Measurements from ENCODE around the gene CD44. TPM values are rescaled to one million over a fixed set of nuclear protein-coding genes. Genes with fewer than 3 reads are reported as not detected.
A peak's percentile ranks its signal among the peaks of the same experiment; 100 is the strongest.

CD44 gene
- total RNA-seq, 1 experiment from 2014 or later = 61.4 TPM

GRCh38 chr11:35150454-35150853, 11.5 kb downstream of the CD44 start:
- POLR2A ChIA-PET = no interaction called here
- no peak for DNase-seq
- Mint-ChIP-seq H3K36me3 (ENCODE audit: insufficient read depth, unreplicated experiment) (no peaks in the 10 kb centered on the region), H3K4me3 (ENCODE audit: unreplicated experiment) (no peak overlapping the region), H3K27me3 (ENCODE audit: insufficient read depth, unreplicated experiment) (no peaks in the 10 kb centered on the region), H3K4me1 (ENCODE audit: low read depth, unreplicated experiment) (peaks cover 30% of the 10 kb centered on the region), H3K27ac (ENCODE audit: unreplicated experiment) (peak overlapping the region; percentile 80), H3K9me3 (ENCODE audit: unreplicated experiment) (no peaks in the 10 kb centered on the region)
- CTCF ChIA-PET = no interaction called here
- Histone ChIP-seq H3K9me3 (no peaks in the 10 kb centered on the region), H3K27me3 (replicated peaks; ENCODE audit: control insufficient read depth, insufficient read depth, low read length) (no peaks in the 10 kb centered on the region), H3K4me1 (peaks cover 35% of the 10 kb centered on the region), H3K4me3 (ENCODE audit: low read depth, low read length) (no peak overlapping the region), H3K36me3 (ENCODE audit: control insufficient read depth, insufficient read depth, low read length) (no peaks in the 10 kb centered on the region)
- no TSS peak for BruUV-seq (replicated peaks)
- no peak for TF ChIP-seq CTCF (IDR thresholded peaks at IDR 0.05; ENCODE audit: insufficient read depth in 1 of 2, low read depth in 1 of 2, low read length in 1 of 2, severe bottlenecking in 1 of 2, unreplicated experiment in 1 of 2)
- intact Hi-C loops (cut with micrococcal nuclease; ENCODE audit: unreplicated experiment) = loop anchor here (5.0 kb wide), 3 partner anchors 42 to 252 kb away; no protein-coding TSS in a partner anchor

- no peaks in the 10 kb centered on the region for H3K27me3 Mint-ChIP-seq (ENCODE audit: insufficient read depth, unreplicated experiment)
- DNase-seq = no peak
- no peak overlapping the region for H3K4me3 Mint-ChIP-seq (ENCODE audit: unreplicated experiment)
- intact Hi-C loops (cut with micrococcal nuclease; ENCODE audit: unreplicated experiment) = loop anchor here (5.0 kb wide), 3 partner anchors 41 to 251 kb away; no protein-coding TSS in a partner anchor
- H3K27ac Mint-ChIP-seq (ENCODE audit: unreplicated experiment) = peak overlapping the region; percentile 80
- ChIA-PET POLR2A (interaction anchor here (0.6 kb wide), 1 partner anchor 32 kb away, joined by 3 read pairs; no protein-coding TSS in a partner anchor), CTCF (interaction anchor here (1.3 kb wide), 1 partner anchor 22 kb away, joined by 7 read pairs; no protein-coding TSS in a partner anchor)
- Histone ChIP-seq H3K9me3 (no peaks in the 10 kb centered on the region), H3K27me3 (replicated peaks; ENCODE audit: control insufficient read depth, insufficient read depth, low read length) (no peaks in the 10 kb centered on the region), H3K4me1 (peaks cover 35% of the 10 kb centered on the region), H3K4me3 (ENCODE audit: low read depth, low read length) (no peak overlapping the region), H3K36me3 (ENCODE audit: control insufficient read depth, insufficient read depth, low read length) (no peaks in the 10 kb centered on the region)
- BruUV-seq (replicated peaks) = no TSS peak
- no peaks in the 10 kb centered on the region for H3K36me3 Mint-ChIP-seq (ENCODE audit: insufficient read depth, unreplicated experiment)
- H3K9me3 Mint-ChIP-seq (ENCODE audit: unreplicated experiment) = no peaks in the 10 kb centered on the region
- H3K4me1 Mint-ChIP-seq (ENCODE audit: low read depth, unreplicated experiment) = peaks cover 30% of the 10 kb centered on the region
- TF ChIP-seq CTCF (IDR thresholded peaks at IDR 0.05; ENCODE audit: insufficient read depth in 1 of 2, low read depth in 1 of 2, low read length in 1 of 2, severe bottlenecking in 1 of 2, unreplicated experiment in 1 of 2) = no peak
Measured at GRCh38 chr11:35151241-35151640, 12.3 kb downstream of the CD44 start.

- CTCF ChIA-PET = interaction anchor here (0.8 to 1.3 kb wide), 3 partner anchors 13 to 670 kb away, joined by 3 to 7 read pairs (median 3); no protein-coding TSS in a partner anchor
- Mint-ChIP-seq H3K36me3 (ENCODE audit: insufficient read depth, unreplicated experiment) (no peaks in the 10 kb centered on the region), H3K4me1 (ENCODE audit: low read depth, unreplicated experiment) (peaks cover 30% of the 10 kb centered on the region), H3K27me3 (ENCODE audit: insufficient read depth, unreplicated experiment) (no peaks in the 10 kb centered on the region), H3K4me3 (ENCODE audit: unreplicated experiment) (no peak overlapping the region), H3K9me3 (ENCODE audit: unreplicated experiment) (no peaks in the 10 kb centered on the region), H3K27ac (ENCODE audit: unreplicated experiment) (peak overlapping the region; percentile 80)
- H3K4me1 ChIP-seq = peaks cover 35% of the 10 kb centered on the region
- POLR2A ChIA-PET = interaction anchor here (0.6 to 0.9 kb wide), 2 partner anchors 21 to 544 kb away, joined by 4 to 5 read pairs; no protein-coding TSS in a partner anchor
- no peak overlapping the region for H3K4me3 ChIP-seq (ENCODE audit: low read depth, low read length)
- H3K9me3 ChIP-seq = no peaks in the 10 kb centered on the region
- TF ChIP-seq CTCF (IDR thresholded peaks at IDR 0.05; ENCODE audit: insufficient read depth in 1 of 2, low read depth in 1 of 2, low read length in 1 of 2, severe bottlenecking in 1 of 2, unreplicated experiment in 1 of 2) = no peak
- BruUV-seq (replicated peaks) = no TSS peak
- H3K36me3 ChIP-seq (ENCODE audit: control insufficient read depth, insufficient read depth, low read length) = no peaks in the 10 kb centered on the region
- no peaks in the 10 kb centered on the region for H3K27me3 ChIP-seq (replicated peaks; ENCODE audit: control insufficient read depth, insufficient read depth, low read length)
- peak; percentile 81 to 88 for DNase-seq
- intact Hi-C loops (cut with micrococcal nuclease; ENCODE audit: unreplicated experiment) = loop anchor here (1.0 to 5.0 kb wide), 4 partner anchors 22 to 251 kb away; no protein-coding TSS in a partner anchor
Measured at GRCh38 chr11:35151683-35152280, 12.8 kb downstream of the CD44 start.

Data from Caco-2 (cell line).